Cardiac fibroblast (primary cell): ENCODE measurements around the gene CRIP1.

Experiments
- DNase-seq, 2 donors: peaks; one replicate each; pipeline versions ENCODE4 v3.0.0 to v3.0.0-alpha.2; 2010; ENCODE audit warnings: low read depth in 2 of 2
- H3K4me3 ChIP-seq, 2 donors: replicated peaks in 1 of 2; 1 replicate in 1 of 2; 2 replicates in 1 of 2; pipeline ENCODE4 v1.5.1; 2011; ENCODE audit warnings: low read depth in 2 of 2, low read length in 2 of 2, mild to moderate bottlenecking in 2 of 2, moderate library complexity in 1 of 2
- CTCF ChIP-seq: IDR thresholded peaks from one replicate; pipeline ENCODE4 v1.5.1; 2011; ENCODE audit warnings: low read depth, mild to moderate bottlenecking, low read length, inconsistent platforms

CRIP1 gene

GRCh38 chr14:105452963-105453362, 33.7 kb upstream of the CRIP1 start:
- no peak for TF ChIP-seq CTCF
- no peak overlapping the region for H3K4me3 ChIP-seq
- DNase-seq: no peak

GRCh38 chr14:105453847-105454246, 32.8 kb upstream of the CRIP1 start:
- TF ChIP-seq CTCF: no peak
- no peak for DNase-seq
- no peak overlapping the region for H3K4me3 ChIP-seq

- no peak overlapping the region for H3K4me3 ChIP-seq
- TF ChIP-seq CTCF: no peak
- no peak for DNase-seq
These were observed 31.5 kb upstream of the CRIP1 start for GRCh38 chr14:105455086-105455640.

GRCh38 chr14:105455766-105456660, 30.7 kb upstream of the CRIP1 start:
- DNase-seq: no peak
- no peak for TF ChIP-seq CTCF
- no peak overlapping the region for H3K4me3 ChIP-seq

- peak in 1 of 2 donors; percentile 19 for DNase-seq
- TF ChIP-seq CTCF: no peak
- H3K4me3 ChIP-seq: no peak overlapping the region
These were observed 29.7 kb upstream of the CRIP1 start for GRCh38 chr14:105456736-105457617.

- no peak overlapping the region for H3K4me3 ChIP-seq
- no peak for DNase-seq
- no peak for TF ChIP-seq CTCF
These were observed 28.7 kb upstream of the CRIP1 start for GRCh38 chr14:105458010-105458409.
